ENCODE measurements around the gene TMBIM1.
A peak's percentile ranks its signal among the peaks of the same experiment; 100 is the strongest.

TMBIM1 gene

GRCh38 chr2:218331745-218332144, 39.4 kb upstream of the TMBIM1 start:
- no peak overlapping the region for H3K4me3 ChIP-seq (ENCODE audit: low read depth, low read length)
- TF ChIP-seq, protein P1, sequence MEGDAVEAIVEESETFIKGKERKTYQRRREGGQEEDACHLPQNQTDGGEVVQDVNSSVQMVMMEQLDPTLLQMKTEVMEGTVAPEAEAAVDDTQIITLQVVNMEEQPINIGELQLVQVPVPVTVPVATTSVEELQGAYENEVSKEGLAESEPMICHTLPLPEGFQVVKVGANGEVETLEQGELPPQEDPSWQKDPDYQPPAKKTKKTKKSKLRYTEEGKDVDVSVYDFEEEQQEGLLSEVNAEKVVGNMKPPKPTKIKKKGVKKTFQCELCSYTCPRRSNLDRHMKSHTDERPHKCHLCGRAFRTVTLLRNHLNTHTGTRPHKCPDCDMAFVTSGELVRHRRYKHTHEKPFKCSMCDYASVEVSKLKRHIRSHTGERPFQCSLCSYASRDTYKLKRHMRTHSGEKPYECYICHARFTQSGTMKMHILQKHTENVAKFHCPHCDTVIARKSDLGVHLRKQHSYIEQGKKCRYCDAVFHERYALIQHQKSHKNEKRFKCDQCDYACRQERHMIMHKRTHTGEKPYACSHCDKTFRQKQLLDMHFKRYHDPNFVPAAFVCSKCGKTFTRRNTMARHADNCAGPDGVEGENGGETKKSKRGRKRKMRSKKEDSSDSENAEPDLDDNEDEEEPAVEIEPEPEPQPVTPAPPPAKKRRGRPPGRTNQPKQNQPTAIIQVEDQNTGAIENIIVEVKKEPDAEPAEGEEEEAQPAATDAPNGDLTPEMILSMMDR (IDR thresholded peaks at IDR 0.05; ENCODE audit: insufficient read depth, low read depth, low read length, missing control alignments) = no peak
- no peak for DNase-seq (ENCODE audit: low read depth)

DNA sequence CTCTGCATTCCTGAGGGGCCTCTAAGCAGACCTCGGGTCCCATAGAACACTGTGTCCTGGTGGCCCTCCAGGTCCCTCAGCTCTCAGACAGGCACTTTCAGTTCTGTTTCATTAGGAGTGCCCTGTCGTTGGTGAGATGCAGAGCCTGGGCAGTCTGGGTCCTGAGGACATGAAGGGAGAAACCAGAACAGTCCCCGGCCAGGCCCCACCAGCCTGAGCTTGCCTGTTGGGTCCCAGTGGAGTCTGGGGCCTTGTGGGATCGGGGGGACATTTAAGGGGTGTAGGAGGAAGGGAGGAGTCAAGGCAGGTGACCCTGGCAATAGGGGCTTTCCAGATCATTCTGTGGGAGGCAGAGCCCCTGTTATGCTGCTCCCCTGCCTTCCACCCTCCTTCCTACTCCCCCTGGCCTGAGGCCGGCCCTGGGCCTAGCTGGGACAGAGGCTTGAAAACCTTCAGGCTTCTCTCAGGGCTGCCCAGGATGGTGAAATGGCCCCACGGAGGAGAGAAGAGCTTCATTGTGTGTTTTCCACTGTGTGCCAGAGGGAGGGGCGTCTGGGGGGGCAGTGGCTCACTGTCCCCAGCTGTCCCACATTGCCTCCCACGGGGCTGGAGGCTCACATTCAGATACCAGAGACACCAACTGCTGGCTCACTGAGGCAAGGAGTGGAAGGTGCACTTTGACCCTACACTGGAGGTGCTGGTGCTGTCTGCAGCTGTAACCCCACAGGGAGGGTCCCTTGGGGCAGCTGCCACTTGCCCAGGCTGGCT, 37.7 kb upstream of the TMBIM1 start:
- TF ChIP-seq, protein P1 (IDR thresholded peaks at IDR 0.05; ENCODE audit: insufficient read depth, low read depth, low read length, missing control alignments) = no peak
- H3K4me3 ChIP-seq (ENCODE audit: low read depth, low read length) = peak overlapping the region; percentile 9
- peak; percentile 76 for DNase-seq (ENCODE audit: low read depth)

DNA sequence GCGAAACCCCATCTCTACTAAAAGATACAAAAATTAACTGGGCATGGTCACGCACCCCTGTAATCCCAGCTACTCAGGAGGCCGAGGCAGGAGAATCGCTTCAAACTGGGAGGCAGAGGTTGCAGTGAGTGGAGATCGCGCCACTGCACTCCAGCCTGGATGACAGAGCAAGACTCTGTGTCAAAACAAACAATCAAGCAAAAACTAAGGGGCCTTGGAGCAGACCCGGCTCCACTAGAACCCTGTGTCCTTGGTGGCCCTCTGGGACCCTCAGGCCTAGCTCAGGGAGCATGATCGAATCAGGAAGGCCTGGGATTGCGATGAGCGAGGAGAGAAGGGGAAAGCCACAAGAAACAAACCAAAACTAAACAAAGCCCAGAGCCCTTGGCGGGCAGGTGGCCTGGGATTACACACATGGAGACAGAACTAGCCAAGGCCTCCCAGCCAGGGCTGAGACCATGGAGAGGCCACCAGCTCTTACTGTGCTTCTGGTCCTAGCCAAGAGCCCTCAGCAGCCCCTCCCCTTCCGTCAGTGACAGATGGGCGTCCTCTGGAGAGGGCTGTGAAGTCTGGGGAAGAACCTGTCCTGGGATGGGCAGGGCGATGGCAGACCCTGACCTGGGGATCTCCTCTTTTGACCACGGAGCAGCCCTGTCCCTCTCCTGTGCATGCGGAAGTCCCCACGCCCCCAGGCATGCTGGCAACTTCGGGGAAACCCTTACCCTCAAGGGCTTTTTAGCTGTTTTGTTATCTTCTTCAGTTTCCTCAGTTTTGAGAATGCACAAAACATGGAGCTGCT, 36.9 kb upstream of the TMBIM1 start:
- H3K4me3 ChIP-seq (ENCODE audit: low read depth, low read length) = peak overlapping the region; percentile 9; the same call in 1 of the 2 replicates
- TF ChIP-seq, protein P1 (IDR thresholded peaks at IDR 0.05; ENCODE audit: insufficient read depth, low read depth, low read length, missing control alignments) = no peak
- peak; percentile 84 for DNase-seq (ENCODE audit: low read depth)

- TF ChIP-seq, protein P1 (IDR thresholded peaks at IDR 0.05; ENCODE audit: insufficient read depth, low read depth, low read length, missing control alignments) = no peak
- H3K4me3 ChIP-seq (ENCODE audit: low read depth, low read length) = no peak overlapping the region
- no peak for DNase-seq (ENCODE audit: low read depth)
These were observed 36.0 kb upstream of the TMBIM1 start for GRCh38 chr2:218328294-218328693.

DNA sequence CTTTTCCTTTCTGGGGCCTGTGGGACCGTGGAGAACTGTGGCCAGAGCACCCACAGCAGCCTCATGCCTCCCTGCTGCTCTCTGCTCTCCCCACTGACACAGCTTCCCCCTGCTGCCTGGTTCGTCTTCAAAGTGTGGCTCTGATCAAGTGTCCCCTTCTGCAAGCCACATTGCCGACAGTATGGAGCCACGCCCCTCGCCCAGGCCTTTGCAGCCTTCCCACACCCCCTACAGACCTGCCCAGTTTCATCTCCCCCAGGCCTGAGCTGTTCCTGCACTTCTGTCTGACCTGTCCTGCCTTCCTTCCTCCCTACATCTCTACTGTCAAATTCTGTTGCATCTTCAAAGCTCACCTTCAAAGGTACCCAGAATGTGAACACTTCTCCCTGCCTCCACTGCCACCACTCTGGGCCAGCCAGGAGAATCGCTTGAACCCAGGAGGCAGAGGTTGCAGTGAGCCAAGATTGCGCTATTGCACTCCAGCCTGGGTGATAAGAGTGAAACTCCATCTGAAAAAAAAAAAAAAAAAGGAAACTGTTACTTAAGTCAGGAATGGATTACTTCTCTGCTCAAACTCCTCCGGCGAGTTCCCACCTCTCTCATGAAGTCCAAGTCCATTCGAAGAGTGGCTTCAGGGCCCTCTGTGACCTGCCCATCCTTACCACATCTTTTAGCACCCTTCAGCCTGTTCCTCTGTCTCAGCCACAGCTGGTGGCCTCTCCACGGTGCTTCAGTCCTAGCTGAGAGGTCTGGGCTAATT, 35.3 kb upstream of the TMBIM1 start:
- no peak overlapping the region for H3K4me3 ChIP-seq (ENCODE audit: low read depth, low read length)
- TF ChIP-seq, protein P1 (IDR thresholded peaks at IDR 0.05; ENCODE audit: insufficient read depth, low read depth, low read length, missing control alignments) = no peak
- no peak for DNase-seq (ENCODE audit: low read depth)

DNA sequence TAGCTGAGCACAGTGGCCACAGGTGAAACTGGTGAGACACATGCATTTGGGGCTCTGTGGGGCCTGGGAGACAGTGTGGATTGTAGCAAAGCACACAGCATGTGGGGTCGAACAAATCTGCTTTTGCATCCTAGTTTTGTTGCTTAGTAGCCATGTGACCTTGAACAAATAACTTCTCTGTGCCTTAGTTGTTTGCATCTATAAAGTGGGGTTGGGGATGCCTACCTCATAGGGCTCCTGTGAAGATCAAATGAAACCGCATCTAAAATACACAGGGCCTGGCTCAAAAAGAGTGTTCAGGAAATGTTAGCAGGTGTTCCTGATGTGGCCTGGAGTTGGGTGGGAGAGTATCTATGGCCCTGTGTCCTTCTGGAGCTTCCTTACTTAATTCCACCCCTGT, 34.0 kb upstream of the TMBIM1 start:
- DNase-seq (ENCODE audit: low read depth) = no peak
- TF ChIP-seq, protein P1 (IDR thresholded peaks at IDR 0.05; ENCODE audit: insufficient read depth, low read depth, low read length, missing control alignments) = no peak
- H3K4me3 ChIP-seq (ENCODE audit: low read depth, low read length) = no peak overlapping the region

Data from GM12865 (cell line).